ENCODE results near the gene BLM. TPM values are rescaled to one million over a fixed set of nuclear protein-coding genes. Genes with fewer than 3 reads are reported as not detected.

The BLM gene
- total and polyA plus RNA-seq, 8 donors, result 0.12 to 1.1 (median 0.65) TPM; not detected in 1

DNA sequence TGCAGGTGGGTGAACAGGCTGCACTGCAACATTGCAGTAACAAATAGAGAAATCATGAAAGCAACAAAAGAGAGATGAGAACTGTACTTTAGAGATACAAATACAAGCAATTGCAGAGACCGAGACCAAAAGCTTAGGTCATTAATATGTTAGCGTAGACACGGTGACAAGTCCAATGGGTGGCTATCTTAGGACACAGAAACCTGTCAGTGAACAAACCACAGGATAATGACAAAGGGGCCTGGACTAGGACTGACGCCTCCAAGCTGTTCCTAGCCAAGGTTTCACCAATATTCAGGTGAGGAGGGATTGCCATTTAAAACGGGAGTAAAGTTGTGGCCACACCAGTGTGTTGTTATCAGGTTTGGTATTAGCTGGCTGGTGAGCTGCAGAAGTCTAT is 41.7 kb upstream of the BLM start:
- TF ChIP-seq, protein P1, sequence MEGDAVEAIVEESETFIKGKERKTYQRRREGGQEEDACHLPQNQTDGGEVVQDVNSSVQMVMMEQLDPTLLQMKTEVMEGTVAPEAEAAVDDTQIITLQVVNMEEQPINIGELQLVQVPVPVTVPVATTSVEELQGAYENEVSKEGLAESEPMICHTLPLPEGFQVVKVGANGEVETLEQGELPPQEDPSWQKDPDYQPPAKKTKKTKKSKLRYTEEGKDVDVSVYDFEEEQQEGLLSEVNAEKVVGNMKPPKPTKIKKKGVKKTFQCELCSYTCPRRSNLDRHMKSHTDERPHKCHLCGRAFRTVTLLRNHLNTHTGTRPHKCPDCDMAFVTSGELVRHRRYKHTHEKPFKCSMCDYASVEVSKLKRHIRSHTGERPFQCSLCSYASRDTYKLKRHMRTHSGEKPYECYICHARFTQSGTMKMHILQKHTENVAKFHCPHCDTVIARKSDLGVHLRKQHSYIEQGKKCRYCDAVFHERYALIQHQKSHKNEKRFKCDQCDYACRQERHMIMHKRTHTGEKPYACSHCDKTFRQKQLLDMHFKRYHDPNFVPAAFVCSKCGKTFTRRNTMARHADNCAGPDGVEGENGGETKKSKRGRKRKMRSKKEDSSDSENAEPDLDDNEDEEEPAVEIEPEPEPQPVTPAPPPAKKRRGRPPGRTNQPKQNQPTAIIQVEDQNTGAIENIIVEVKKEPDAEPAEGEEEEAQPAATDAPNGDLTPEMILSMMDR (IDR thresholded peaks at IDR 0.05), result no peak
- intact Hi-C loops (cut with DNase I), result no loop called here
- H3K27ac ChIP-seq, result no peak overlapping the region
- H3K9me3 ChIP-seq, result no peaks in the 10 kb centered on the region
- no peak overlapping the region for H3K4me3 ChIP-seq
- no peaks in the 10 kb centered on the region for H3K36me3 ChIP-seq
- no peak for ATAC-seq
- no peak for FAIRE-seq
- no peaks in the 10 kb centered on the region for H3K4me1 ChIP-seq
- 75 to 78% methylated on average over 5 of the region's 5 CpGs for WGBS, 2 donors
- no peak for DNase-seq
- H3K27me3 ChIP-seq, result no peaks in the 10 kb centered on the region

DNA sequence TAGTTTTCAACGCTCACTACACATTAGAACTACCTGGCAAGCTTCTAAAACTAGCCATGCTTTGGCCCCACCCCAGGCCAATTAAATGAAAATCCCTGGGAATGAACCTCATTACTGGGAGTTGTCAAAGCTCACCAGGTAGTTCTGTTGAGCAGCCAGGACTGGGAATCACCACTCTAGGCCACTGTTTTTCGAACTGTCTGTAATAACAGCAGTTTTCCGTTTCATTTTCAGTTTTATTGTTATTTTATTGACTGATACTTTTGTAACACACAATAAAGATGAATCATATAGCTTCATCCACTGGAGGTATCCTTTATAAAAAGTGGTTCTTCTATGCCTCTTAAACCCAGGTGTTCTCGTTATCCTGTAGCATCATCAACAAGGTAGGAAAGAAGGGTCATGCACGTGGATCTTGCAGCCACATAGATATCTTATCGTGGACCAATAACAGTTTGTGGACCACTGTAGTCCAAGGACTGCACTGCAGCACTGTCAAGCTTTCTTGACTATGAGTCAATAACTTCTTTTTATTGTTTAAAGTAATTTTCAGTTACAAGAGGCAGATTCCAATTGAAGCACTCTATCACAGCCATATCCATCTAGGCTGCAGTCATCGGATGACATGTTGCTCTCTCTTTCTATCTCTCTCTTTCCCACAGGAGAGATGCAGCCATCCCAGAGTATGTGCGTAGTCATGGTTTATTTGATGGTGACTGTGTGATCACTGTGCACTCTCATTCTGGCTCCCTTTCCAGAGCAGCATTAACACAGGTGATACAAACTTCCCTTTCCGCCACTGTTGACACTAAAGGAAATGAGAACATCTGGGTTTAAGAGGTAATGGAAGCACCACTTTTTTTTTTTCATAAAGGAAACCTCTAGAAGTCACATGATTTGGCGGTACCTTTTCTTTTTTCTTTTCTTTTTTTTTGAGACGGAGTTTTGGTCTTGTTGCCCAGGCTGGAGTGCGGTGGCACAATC is 39.0 kb upstream of the BLM start:
- FAIRE-seq (no peak), DNase-seq (no peak), ATAC-seq (no peak)
- Histone ChIP-seq H3K9me3 (no peaks in the 10 kb centered on the region), H3K4me1 (no peaks in the 10 kb centered on the region), H3K27ac (no peak overlapping the region), H3K4me3 (no peak overlapping the region), H3K27me3 (no peaks in the 10 kb centered on the region), H3K36me3 (no peaks in the 10 kb centered on the region)
- WGBS, 2 donors, result 83 to 89% methylated on average over 12 of the region's 12 CpGs
- intact Hi-C loops (cut with DNase I), result no loop called here
- TF ChIP-seq, protein P1 (IDR thresholded peaks at IDR 0.05), result no peak

DNA sequence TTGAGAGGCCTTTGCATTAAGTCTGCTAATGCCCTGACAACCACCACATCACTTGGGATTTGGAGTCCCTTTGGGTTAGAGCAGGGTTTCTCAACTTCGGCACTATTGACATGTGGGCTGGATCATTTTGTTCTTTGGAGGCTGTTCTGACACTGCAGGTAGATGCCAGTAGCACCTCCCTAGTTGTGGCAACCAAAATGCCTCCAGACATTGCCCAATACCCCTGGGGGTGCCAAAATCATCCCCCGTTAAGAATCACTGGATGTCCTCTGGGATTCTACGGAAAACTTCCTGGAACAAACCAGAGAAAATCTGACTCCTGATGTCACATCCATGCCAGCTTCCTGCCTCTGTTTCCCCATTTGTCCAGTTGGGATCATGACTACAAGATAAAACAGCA is 37.2 kb upstream of the BLM start:
- DNase-seq, result no peak
- TF ChIP-seq, protein P1 (IDR thresholded peaks at IDR 0.05), result no peak
- 84 to 85% methylated on average over 3 of the region's 3 CpGs for WGBS, 2 donors
- FAIRE-seq, result no peak
- H3K9me3 ChIP-seq, result no peaks in the 10 kb centered on the region
- H3K36me3 ChIP-seq, result no peaks in the 10 kb centered on the region
- H3K27me3 ChIP-seq, result no peaks in the 10 kb centered on the region
- H3K4me3 ChIP-seq, result no peak overlapping the region
- no peak overlapping the region for H3K27ac ChIP-seq
- intact Hi-C loops (cut with DNase I), result no loop called here
- ATAC-seq, result no peak
- no peaks in the 10 kb centered on the region for H3K4me1 ChIP-seq

DNA sequence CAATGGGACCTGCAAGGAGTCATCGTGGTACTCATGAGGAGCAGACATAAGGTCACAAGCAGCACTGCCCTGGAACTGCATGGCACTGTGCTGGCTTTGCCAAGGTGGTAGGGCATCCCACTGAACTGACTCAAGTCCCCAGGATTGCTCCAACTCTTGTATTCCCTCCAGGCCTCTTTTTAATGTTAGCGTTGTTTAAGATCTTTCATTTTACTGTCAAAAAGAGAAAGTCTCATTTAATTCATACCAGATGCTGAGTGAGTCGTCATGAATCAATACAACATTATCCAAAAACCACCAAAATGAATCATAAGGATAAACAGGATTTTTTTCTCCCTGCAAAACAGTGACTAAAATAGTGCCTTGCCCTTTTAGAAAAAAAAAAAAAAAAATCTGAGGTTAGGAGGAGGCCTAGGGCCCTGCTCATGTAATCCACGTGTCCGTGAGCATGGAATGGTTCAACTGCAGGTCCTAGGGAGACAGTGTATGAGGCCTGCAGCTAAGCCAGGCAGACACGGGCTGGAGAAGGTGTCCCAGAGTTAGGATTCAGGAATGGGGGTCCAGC is 36.7 kb upstream of the BLM start:
- no peak overlapping the region for H3K27ac ChIP-seq
- H3K9me3 ChIP-seq, result no peaks in the 10 kb centered on the region
- DNase-seq (no peak), FAIRE-seq (no peak), ATAC-seq (peak in 3 of 4 donors; percentile 50 to 75 (median 69))
- no peaks in the 10 kb centered on the region for H3K27me3 ChIP-seq
- H3K4me1 ChIP-seq, result no peaks in the 10 kb centered on the region
- H3K36me3 ChIP-seq, result no peaks in the 10 kb centered on the region
- TF ChIP-seq, protein P1 (IDR thresholded peaks at IDR 0.05), result no peak
- intact Hi-C loops (cut with DNase I), result no loop called here
- H3K4me3 ChIP-seq, result no peak overlapping the region
- 67 to 75% methylated on average over 6 of the region's 6 CpGs for WGBS, 2 donors

DNA sequence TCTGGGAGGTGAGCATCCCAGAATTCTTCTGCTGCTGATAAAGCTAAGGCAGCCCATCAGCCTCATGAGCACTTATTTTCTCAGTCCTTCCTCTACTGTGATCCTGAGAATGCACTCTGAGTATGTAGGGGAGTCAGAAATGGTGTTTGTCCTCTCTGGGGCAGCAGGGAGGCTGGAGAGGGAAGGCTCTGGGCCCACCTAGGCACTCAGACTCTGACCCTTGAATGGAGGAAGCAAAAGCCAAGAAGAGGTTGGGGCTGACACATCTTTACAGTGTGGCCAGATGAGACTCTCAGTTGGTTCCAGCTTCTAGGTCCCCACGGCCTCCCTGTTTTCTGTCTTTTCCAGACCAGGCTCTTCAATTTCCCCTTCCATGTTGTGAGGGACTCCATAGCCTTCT is 36.1 kb upstream of the BLM start:
- H3K27me3 ChIP-seq, result no peaks in the 10 kb centered on the region
- ATAC-seq, result peak in 1 of 4 donors; percentile 10
- H3K4me1 ChIP-seq, result no peaks in the 10 kb centered on the region
- TF ChIP-seq, protein P1 (IDR thresholded peaks at IDR 0.05), result no peak
- intact Hi-C loops (cut with DNase I), result no loop called here
- WGBS, 2 donors, result 81 to 82% methylated on average over 1 of the region's 1 CpG
- FAIRE-seq, result no peak
- no peak for DNase-seq
- H3K27ac ChIP-seq, result no peak overlapping the region
- no peaks in the 10 kb centered on the region for H3K9me3 ChIP-seq
- no peak overlapping the region for H3K4me3 ChIP-seq
- no peaks in the 10 kb centered on the region for H3K36me3 ChIP-seq

Measured in pancreas (tissue), 10 donors.